GM23338 (cell line): Measurements from ENCODE around the gene DTNBP1. TPM values are rescaled to one million over a fixed set of nuclear protein-coding genes. Genes with fewer than 3 reads are reported as not detected.

ENCODE experiments used
- ATAC-seq: fragments of 200-7000 bp; cut with Tn5 transposase; 3 replicates; pipeline ENCODE4 v1.9.1; 2020
- DNase-seq: peaks from one replicate; pipeline ENCODE4 v3.0.0-alpha.2; 2015; ENCODE audit warnings: low spot score
- H2AFZ ChIP-seq: fragments of 200-600 bp; sonication (generic); 2 replicates; pipeline ENCODE4 v1.8.0; 2016; ENCODE audit warnings: antibody characterized with exemption, mild to moderate bottlenecking, moderate library complexity
- H3F3A ChIP-seq: fragments of 200-600 bp; sonication (generic); replicated peaks from 2 replicates; pipeline ENCODE4 v1.8.0; 2017; ENCODE audit warnings: antibody characterized with exemption, mixed run types, low read depth
- H3K27ac ChIP-seq: fragments of 200-600 bp; sonication (generic); 2 replicates; pipeline ENCODE4 v1.6.1; 2016; ENCODE audit warnings: low read depth
- H3K27me3 ChIP-seq: fragments of 200-600 bp; sonication (generic); 2 replicates; pipeline ENCODE4 v1.8.0; 2016; ENCODE audit warnings: mild to moderate bottlenecking, mixed run types, moderate library complexity; ENCODE audit not compliant: insufficient read depth
- H3K36me3 ChIP-seq: fragments of 200-600 bp; sonication (generic); 2 replicates; pipeline ENCODE4 v1.8.0; 2016; ENCODE audit warnings: mild to moderate bottlenecking; ENCODE audit not compliant: insufficient read depth
- H3K4me1 ChIP-seq: fragments of 200-600 bp; sonication (generic); 2 replicates; pipeline ENCODE4 v1.8.0; 2016; ENCODE audit warnings: mild to moderate bottlenecking, moderate library complexity; ENCODE audit not compliant: insufficient read depth
- H3K4me2 ChIP-seq: fragments of 200-600 bp; sonication (generic); 2 replicates; pipeline ENCODE4 v1.7.1; 2017; ENCODE audit warnings: mixed run types
- H3K4me3 ChIP-seq: fragments of 200-600 bp; sonication (generic); 2 replicates; pipeline ENCODE4 v1.6.1; 2016; ENCODE audit warnings: mixed run types
- H3K79me2 ChIP-seq: fragments of 200-600 bp; sonication (generic); replicated peaks from 2 replicates; pipeline ENCODE4 v1.8.0; 2017; ENCODE audit warnings: mild to moderate bottlenecking; ENCODE audit not compliant: insufficient read depth
- H3K9me2 ChIP-seq: fragments of 200-600 bp; sonication (generic); 2 replicates; pipeline ENCODE4 v1.8.0; 2017; ENCODE audit not compliant: insufficient read depth
- H4K20me1 ChIP-seq: fragments of 200-600 bp; sonication (generic); replicated peaks from 2 replicates; pipeline ENCODE4 v1.8.0; 2017; ENCODE audit warnings: mild to moderate bottlenecking; ENCODE audit not compliant: insufficient read depth
- H3K27ac Mint-ChIP-seq: 2 replicates; pipeline ENCODE4 v1.8.0; 2020; ENCODE audit warnings: inconsistent platforms, mild to moderate bottlenecking, moderate library complexity, mixed read lengths
- H3K27me3 Mint-ChIP-seq: 3 replicates; pipeline ENCODE4 v1.8.0; 2022; ENCODE audit warnings: low read depth, mild to moderate bottlenecking, moderate library complexity, mixed read lengths, inconsistent platforms; ENCODE audit not compliant: insufficient read depth, poor library complexity
- H3K36me3 Mint-ChIP-seq: 3 replicates; pipeline ENCODE4 v1.8.0; 2021; ENCODE audit warnings: low read depth, mild to moderate bottlenecking, inconsistent platforms, moderate library complexity, mixed read lengths
- H3K4me1 Mint-ChIP-seq: 3 replicates; pipeline ENCODE4 v1.8.0; 2020; ENCODE audit warnings: mild to moderate bottlenecking, inconsistent platforms, mixed read lengths
- H3K4me3 Mint-ChIP-seq: 3 replicates; pipeline ENCODE4 v1.8.0; 2021; ENCODE audit warnings: moderate library complexity, mild to moderate bottlenecking, inconsistent platforms, mixed read lengths
- H3K9me3 Mint-ChIP-seq: 3 replicates; pipeline ENCODE4 v1.8.0; 2020; ENCODE audit warnings: moderate library complexity, mild to moderate bottlenecking, inconsistent platforms, mixed read lengths
- CREB1 ChIP-seq: fragments of 250-450 bp; sonication (Bioruptor Pico); IDR thresholded peaks from 2 replicates; pipeline ENCODE4 v1.5.0; 2020; ENCODE audit warnings: low read depth, mild to moderate bottlenecking, moderate library complexity
- EZH2phosphoT487 ChIP-seq: fragments of 200-600 bp; sonication (generic); IDR thresholded peaks from one replicate; pipeline ENCODE4 v1.8.1; 2018; ENCODE audit warnings: antibody characterized with exemption; ENCODE audit not compliant: unreplicated experiment
- JUNB ChIP-seq: IDR thresholded peaks from one replicate; pipeline ENCODE4 v1.6.1; 2016; ENCODE audit warnings: antibody characterized with exemption; ENCODE audit not compliant: unreplicated experiment
- NANOG ChIP-seq: IDR thresholded peaks from 2 replicates; pipeline ENCODE4 v1.6.1; 2016; ENCODE audit warnings: antibody characterized with exemption, borderline replicate concordance
- POLR2AphosphoS5 ChIP-seq: IDR thresholded peaks from 2 replicates; pipeline ENCODE4 v1.6.1; 2016; ENCODE audit warnings: antibody characterized with exemption, low read depth
- STAT1 ChIP-seq: IDR thresholded peaks from one replicate; pipeline ENCODE4 v1.6.1; 2016; ENCODE audit warnings: antibody characterized with exemption; ENCODE audit not compliant: unreplicated experiment
- ZNF114 ChIP-seq: fragments of 250-450 bp; sonication (Bioruptor Pico); IDR thresholded peaks from 2 replicates; pipeline ENCODE4 v1.5.0; 2020; ENCODE audit warnings: mild to moderate bottlenecking, moderate library complexity
- ZNF331 ChIP-seq: fragments of 250-450 bp; sonication (Bioruptor Pico); IDR thresholded peaks from 2 replicates; pipeline ENCODE4 v1.5.0; 2020; ENCODE audit warnings: low read depth, mild to moderate bottlenecking, moderate library complexity
- polyA plus RNA-seq: library from polyadenylated mRNA; unstranded; fragments of >200 nt; fragmentation: Nextera tagmentation; extraction: Ambion mirVana; gene quantifications from 2 replicates; pipeline ENCODE4 v1.2.1, GENCODE V29; 2016
- total RNA-seq: library from RNA; depleted of rRNA; stranded (reverse); fragments of >200 nt; shearing (Covaris generic); gene quantifications from 2 replicates; pipeline ENCODE4 v1.2.3, GENCODE V29; 2014
- TF ChIP-seq, protein P1 (sequence below): fragments of 250-450 bp; sonication (Bioruptor Pico); IDR thresholded peaks from 2 replicates; pipeline ENCODE4 v1.5.0; 2020; ENCODE audit warnings: mild to moderate bottlenecking, moderate library complexity
- TF ChIP-seq, protein P2 (sequence below): IDR thresholded peaks from 2 replicates; pipeline ENCODE4 v1.6.1; 2016; ENCODE audit warnings: antibody characterized with exemption
- TF ChIP-seq, protein P3 (sequence below), 2 experiments: fragments of 200-600 bp in 1 of 2; sonication (generic) in 1 of 2; conservative IDR thresholded peaks; 2 replicates each; pipeline versions ENCODE4 v1.5.1 to v1.6.1; 2016 to 2017; ENCODE audit warnings: antibody characterized with exemption in 2 of 2, low read depth in 2 of 2, mild to moderate bottlenecking in 2 of 2, moderate library complexity in 1 of 2

The DTNBP1 gene
- total and polyA plus RNA-seq, 2 experiments from 2014 or later: 12.1 to 20.1 TPM

DNA sequence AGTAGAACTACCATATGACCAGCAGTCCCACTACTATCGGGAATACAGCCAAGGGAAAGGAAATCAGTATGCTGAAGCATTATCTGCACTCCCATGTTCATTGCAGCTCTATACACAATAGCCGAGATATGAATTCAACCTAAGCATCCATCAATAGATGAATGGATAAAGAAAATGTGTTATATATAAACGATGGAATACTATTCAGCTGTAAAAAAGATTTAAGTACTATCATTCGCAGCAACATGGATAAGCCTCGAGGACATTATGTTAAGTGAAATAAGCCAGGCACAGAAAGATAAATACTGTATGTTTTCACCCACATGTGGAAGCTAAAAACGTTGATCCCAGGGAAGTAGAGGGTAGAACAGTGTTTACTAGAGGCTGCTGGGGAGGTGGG, 44.1 kb downstream of the DTNBP1 start (continued):
- TF ChIP-seq, protein P1, sequence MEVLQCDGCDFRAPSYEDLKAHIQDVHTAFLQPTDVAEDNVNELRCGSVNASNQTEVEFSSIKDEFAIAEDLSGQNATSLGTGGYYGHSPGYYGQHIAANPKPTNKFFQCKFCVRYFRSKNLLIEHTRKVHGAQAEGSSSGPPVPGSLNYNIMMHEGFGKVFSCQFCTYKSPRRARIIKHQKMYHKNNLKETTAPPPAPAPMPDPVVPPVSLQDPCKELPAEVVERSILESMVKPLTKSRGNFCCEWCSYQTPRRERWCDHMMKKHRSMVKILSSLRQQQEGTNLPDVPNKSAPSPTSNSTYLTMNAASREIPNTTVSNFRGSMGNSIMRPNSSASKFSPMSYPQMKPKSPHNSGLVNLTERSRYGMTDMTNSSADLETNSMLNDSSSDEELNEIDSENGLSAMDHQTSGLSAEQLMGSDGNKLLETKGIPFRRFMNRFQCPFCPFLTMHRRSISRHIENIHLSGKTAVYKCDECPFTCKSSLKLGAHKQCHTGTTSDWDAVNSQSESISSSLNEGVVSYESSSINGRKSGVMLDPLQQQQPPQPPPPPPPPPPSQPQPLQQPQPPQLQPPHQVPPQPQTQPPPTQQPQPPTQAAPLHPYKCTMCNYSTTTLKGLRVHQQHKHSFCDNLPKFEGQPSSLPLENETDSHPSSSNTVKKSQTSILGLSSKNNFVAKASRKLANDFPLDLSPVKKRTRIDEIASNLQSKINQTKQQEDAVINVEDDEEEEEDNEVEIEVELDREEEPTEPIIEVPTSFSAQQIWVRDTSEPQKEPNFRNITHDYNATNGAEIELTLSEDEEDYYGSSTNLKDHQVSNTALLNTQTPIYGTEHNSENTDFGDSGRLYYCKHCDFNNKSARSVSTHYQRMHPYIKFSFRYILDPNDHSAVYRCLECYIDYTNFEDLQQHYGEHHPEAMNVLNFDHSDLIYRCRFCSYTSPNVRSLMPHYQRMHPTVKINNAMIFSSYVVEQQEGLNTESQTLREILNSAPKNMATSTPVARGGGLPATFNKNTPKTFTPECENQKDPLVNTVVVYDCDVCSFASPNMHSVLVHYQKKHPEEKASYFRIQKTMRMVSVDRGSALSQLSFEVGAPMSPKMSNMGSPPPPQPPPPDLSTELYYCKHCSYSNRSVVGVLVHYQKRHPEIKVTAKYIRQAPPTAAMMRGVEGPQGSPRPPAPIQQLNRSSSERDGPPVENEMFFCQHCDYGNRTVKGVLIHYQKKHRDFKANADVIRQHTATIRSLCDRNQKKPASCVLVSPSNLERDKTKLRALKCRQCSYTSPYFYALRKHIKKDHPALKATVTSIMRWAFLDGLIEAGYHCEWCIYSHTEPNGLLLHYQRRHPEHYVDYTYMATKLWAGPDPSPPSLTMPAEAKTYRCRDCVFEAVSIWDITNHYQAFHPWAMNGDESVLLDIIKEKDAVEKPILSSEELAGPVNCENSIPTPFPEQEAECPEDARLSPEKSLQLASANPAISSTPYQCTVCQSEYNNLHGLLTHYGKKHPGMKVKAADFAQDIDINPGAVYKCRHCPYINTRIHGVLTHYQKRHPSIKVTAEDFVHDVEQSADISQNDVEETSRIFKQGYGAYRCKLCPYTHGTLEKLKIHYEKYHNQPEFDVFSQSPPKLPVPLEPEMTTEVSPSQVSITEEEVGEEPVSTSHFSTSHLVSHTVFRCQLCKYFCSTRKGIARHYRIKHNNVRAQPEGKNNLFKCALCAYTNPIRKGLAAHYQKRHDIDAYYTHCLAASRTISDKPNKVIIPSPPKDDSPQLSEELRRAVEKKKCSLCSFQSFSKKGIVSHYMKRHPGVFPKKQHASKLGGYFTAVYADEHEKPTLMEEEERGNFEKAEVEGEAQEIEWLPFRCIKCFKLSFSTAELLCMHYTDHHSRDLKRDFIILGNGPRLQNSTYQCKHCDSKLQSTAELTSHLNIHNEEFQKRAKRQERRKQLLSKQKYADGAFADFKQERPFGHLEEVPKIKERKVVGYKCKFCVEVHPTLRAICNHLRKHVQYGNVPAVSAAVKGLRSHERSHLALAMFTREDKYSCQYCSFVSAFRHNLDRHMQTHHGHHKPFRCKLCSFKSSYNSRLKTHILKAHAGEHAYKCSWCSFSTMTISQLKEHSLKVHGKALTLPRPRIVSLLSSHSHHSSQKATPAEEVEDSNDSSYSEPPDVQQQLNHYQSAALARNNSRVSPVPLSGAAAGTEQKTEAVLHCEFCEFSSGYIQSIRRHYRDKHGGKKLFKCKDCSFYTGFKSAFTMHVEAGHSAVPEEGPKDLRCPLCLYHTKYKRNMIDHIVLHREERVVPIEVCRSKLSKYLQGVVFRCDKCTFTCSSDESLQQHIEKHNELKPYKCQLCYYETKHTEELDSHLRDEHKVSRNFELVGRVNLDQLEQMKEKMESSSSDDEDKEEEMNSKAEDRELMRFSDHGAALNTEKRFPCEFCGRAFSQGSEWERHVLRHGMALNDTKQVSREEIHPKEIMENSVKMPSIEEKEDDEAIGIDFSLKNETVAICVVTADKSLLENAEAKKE: no peak
- TF ChIP-seq ZNF114 (CRISPR knock-in tag): no peak
- no peak for TF ChIP-seq NANOG

DNA sequence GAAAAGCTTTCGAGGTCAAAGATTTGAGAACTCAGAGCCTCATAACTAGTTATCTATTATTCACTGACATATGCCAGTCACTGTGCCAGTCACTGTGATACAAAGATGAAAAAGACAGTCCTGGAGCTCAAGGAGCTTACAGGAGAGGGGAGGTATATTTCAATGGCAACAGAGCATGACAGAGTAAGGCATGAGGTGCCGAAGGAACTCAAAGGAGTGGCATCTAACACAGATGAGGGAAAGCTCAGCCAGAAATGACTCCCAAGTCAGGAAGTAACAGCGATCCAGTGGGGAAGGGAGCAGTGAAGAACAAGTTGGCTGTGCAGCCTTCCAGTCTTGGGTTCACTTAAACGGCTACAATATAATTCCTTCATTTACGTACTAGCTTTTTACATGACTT, 46.6 kb downstream of the DTNBP1 start:
- peaks cover 26% of the 10 kb centered on the region for H3K4me1 ChIP-seq

More for the DNA sequence above, 46.6 kb downstream of the DTNBP1 start:
- TF ChIP-seq, protein P2, sequence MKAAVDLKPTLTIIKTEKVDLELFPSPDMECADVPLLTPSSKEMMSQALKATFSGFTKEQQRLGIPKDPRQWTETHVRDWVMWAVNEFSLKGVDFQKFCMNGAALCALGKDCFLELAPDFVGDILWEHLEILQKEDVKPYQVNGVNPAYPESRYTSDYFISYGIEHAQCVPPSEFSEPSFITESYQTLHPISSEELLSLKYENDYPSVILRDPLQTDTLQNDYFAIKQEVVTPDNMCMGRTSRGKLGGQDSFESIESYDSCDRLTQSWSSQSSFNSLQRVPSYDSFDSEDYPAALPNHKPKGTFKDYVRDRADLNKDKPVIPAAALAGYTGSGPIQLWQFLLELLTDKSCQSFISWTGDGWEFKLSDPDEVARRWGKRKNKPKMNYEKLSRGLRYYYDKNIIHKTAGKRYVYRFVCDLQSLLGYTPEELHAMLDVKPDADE: no peak
- TF ChIP-seq STAT1: no peak
- no peak for TF ChIP-seq CREB1 (CRISPR knock-in tag)
- no peak for TF ChIP-seq EZH2phosphoT487
- TF ChIP-seq JUNB: no peak
- no peak for TF ChIP-seq ZNF331 (CRISPR knock-in tag)
- no peak for TF ChIP-seq NANOG
- TF ChIP-seq POLR2AphosphoS5: no peak
- TF ChIP-seq ZNF114 (CRISPR knock-in tag): no peak
- TF ChIP-seq, protein P3, sequence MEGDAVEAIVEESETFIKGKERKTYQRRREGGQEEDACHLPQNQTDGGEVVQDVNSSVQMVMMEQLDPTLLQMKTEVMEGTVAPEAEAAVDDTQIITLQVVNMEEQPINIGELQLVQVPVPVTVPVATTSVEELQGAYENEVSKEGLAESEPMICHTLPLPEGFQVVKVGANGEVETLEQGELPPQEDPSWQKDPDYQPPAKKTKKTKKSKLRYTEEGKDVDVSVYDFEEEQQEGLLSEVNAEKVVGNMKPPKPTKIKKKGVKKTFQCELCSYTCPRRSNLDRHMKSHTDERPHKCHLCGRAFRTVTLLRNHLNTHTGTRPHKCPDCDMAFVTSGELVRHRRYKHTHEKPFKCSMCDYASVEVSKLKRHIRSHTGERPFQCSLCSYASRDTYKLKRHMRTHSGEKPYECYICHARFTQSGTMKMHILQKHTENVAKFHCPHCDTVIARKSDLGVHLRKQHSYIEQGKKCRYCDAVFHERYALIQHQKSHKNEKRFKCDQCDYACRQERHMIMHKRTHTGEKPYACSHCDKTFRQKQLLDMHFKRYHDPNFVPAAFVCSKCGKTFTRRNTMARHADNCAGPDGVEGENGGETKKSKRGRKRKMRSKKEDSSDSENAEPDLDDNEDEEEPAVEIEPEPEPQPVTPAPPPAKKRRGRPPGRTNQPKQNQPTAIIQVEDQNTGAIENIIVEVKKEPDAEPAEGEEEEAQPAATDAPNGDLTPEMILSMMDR (conservative IDR thresholded peaks at IDR 0.05; ENCODE audit: low read depth in 2 of 2): no peak
- H3K9me2 ChIP-seq: no peaks in the 10 kb centered on the region
- Mint-ChIP-seq H3K4me1 (peaks cover 34% of the 10 kb centered on the region), H3K27me3 (peaks cover 1% of the 10 kb centered on the region), H3K36me3 (peaks cover 21% of the 10 kb centered on the region), H3K4me3 (peak overlapping the region; percentile 34; the same call in 1 of the 3 replicates), H3K9me3 (peaks cover 3% of the 10 kb centered on the region; the same call in 1 of the 3 replicates), H3K27ac (peak overlapping the region; percentile 19; the same call in 1 of the 2 replicates)
- H3K79me2 ChIP-seq: no peaks in the 10 kb centered on the region; the same call in 1 of the 2 replicates
- no peaks in the 10 kb centered on the region for H3K27me3 ChIP-seq
- peak; percentile 65 for ATAC-seq
- peak overlapping the region; percentile 18; the same call in 1 of the 2 replicates for H3K4me3 ChIP-seq
- H3K4me2 ChIP-seq: peak overlapping the region; percentile 63
- H3K36me3 ChIP-seq: 0 out of 2 replicates have a peak, but pooled peaks cover 3% of the 10 kb centered on the region
- no peak overlapping the region for H2AFZ ChIP-seq
- peak; percentile 34 for DNase-seq
- no peaks in the 10 kb centered on the region for H3F3A ChIP-seq
- no peaks in the 10 kb centered on the region for H4K20me1 ChIP-seq
- no peak overlapping the region for H3K27ac ChIP-seq
